ENCODE results near the gene MTMR4.
"Not testable (repeated sequence)": the region's sequence is repeated elsewhere in the genome, so short reads cannot be mapped to it uniquely, and the experiment has no call there.

The MTMR4 gene

GRCh38 chr17:58513965-58514769, at the start of gene MTMR4:
Gene MTMR4, minus strand, starts transcription at chr17:58514638. Its CDS starts 231 bp downstream, at chr17:58514407.
- peak; percentile 80 for DNase-seq (ENCODE audit: low spot score)

DNA sequence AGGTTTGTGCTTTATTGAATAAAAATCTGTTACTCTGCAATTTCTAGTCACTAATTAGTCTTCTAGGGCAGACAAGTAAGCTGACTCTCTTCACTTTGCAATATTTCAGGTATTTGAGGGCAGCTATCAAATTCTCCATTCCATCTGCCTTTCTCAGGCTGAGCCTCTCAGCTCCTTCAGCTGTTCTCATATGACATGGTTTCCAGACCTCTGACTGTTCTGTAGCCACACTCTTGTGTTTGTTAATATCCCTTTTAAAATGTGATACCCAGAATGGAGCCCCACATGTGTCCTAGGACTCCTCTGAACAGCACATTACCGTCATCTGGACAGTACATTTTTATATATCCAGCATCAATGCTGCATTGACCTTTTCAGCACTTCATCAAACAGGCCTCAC, 46.1 kb upstream of the MTMR4 start:
- no peak for DNase-seq (ENCODE audit: low spot score)

DNA sequence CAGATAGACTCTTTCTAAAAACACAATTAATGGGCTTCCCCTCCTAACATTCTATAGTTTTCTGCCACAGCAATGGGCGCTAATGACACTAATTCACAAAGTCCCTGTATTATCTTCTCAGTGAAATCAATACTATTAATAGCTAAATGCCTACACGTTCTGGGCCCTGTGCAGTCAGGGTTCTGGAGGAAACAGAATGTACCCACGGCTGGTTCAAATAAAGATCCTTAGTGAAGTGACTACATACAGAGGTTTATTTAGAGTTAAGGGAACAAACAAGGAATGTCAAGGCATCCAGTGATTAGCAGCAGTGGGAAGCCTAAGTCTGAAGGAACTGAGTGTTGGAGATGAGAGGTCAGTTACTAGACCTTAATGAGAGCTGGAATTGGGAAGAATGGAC, 43.5 kb upstream of the MTMR4 start:
- no peak for DNase-seq (ENCODE audit: low spot score)

- no peak for DNase-seq (ENCODE audit: low spot score)
Observed at GRCh38 chr17:58556833-58557250, 42.4 kb upstream of the MTMR4 start.

DNA sequence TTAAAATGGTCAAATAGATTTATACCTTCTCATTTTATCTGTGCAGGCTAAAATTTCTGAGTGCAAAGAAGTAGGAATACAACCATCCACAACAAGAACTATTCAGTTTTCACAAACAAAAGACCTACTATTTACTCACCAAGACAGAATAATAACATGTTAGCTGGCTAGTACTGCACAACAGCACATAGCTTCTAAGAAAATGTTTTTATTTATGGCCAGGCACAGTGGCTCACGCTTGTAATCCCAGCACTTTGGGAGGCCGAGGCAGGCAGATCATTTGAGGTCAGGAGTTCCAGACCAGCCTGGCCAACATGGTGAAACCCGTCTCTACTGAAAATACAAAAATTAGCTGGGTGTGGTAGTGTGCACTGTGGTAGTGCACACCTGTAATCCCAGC, 40.7 kb upstream of the MTMR4 start:
- DNase-seq (ENCODE audit: low spot score) = not testable (repeated sequence)

GRCh38 chr17:58541249-58541648, 26.8 kb upstream of the MTMR4 start:
- DNase-seq (ENCODE audit: low spot score) = no peak

DNA sequence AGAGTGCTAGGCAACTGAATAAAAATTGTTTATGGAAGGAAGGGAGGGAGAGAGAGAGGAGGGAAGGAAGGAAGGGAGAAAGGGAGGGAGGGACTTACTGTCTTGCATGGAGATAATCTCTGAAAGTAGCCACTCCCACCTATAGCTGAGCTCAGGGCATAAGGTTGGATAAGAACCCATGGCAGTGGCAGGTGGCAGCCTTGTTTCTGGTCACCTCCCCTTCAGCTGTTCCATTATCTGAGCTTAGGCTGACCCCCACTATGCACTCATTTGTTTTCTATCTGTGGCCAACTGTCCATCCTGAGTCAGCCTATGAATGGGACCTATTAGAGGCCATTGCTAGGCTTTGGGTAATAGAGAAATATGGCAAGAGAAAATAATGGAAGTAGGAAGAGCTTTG, 25.3 kb upstream of the MTMR4 start:
- no peak for DNase-seq (ENCODE audit: low spot score)

- DNase-seq (ENCODE audit: low spot score) = no peak
Observed at GRCh38 chr17:58538811-58539409, 24.5 kb upstream of the MTMR4 start.

DNA sequence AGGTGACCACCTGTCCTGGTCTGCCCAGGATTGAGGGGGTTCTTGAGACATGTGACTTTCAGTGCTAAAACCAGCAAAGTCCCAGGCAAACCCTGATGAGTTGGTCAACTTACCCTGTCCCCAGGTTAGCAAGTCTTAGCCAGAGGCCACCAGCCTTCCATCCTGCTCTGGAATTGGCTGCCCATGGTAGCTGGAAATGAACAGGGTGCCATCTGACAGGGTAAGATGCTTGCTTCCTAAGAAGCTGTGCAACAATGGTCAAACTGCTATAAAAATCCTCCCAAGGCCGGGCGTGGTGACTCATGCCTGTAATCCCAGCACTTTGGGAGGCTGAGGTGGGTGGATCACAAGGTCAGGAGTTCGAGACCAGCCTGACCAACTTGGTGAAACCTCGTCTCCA, 22.8 kb upstream of the MTMR4 start:
- DNase-seq (ENCODE audit: low spot score) = no peak

GRCh38 chr17:58536542-58536941, 22.1 kb upstream of the MTMR4 start:
- no peak for DNase-seq (ENCODE audit: low spot score)

GRCh38 chr17:58535431-58535830, 21.0 kb upstream of the MTMR4 start:
- peak; percentile 42 for DNase-seq (ENCODE audit: low spot score)

DNA sequence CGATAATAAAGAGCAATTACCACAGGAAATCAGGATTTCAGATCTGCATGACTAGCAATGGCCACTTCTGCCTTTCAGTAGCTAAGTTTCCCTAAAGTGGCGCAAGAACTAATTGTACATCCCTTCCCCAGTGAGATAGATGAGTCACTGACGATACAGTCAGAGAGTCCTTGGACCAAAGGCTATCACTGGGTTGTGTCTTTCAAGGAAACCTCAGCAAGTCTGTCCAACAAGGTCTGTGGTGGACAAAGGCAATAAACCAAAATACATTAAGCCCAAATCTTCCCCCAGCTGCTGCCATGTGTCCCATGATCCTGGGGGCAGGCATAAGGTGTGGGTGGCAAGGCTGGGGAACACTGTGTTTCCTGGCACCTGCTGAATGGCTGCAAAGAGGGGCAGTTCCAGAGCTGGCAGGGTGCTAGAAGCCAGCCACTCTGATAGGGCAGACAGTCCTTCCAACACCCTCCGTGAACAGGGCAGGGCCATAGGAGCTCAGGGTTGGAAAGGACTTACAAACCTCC, 20.5 kb upstream of the MTMR4 start:
- DNase-seq (ENCODE audit: low spot score) = peak; percentile 51

DNA sequence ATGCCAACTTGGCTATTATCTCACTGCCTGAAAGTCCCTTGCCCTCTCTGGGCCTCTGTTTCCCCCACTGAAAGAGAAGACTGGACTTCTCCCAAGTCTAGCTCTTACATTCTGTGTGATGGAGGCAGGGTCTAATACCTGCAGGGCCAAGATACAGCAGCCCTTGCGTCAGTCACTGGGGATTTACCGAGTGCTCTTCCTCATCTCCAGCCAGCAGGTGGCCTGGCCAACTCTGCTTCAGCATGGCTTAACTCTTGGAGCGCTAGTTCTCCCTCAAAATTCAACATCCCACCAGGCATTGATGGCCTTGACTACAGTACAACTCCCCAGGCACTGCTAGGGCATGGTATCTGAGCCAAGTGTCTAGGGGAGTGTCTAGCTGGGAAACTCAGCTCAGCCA, 19.9 kb upstream of the MTMR4 start:
- no peak for DNase-seq (ENCODE audit: low spot score)

DNA sequence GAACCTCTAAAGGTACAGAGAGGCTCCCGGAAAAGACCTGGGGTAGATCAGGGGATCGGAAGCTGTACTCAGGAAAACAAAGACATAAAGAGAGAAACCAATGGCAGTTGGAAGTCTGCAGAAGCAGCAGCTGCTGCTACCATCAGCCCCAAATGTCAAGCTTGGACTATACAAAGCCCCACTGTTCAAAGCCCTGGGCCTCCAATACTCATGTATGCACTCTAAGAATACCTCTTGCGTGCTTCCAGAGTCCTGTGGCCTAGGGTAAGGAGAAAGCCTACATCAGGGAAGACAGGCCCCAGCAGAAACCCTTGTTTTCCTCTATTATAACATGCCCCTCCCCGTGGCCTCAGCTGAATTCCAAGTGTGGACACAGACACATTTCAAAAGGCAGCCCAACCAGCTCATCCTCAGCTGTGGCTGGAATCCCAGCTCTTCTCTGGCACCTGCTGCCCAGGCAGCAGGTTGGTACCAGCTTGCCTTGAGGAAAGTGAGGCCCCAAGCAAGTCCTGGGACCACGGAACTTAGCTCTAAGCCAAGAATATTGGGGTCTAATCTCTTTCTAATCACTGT, 19.3 kb upstream of the MTMR4 start:
- DNase-seq (ENCODE audit: low spot score) = no peak

GRCh38 chr17:58532555-58532951, 18.1 kb upstream of the MTMR4 start:
- DNase-seq (ENCODE audit: low spot score) = no peak

DNA sequence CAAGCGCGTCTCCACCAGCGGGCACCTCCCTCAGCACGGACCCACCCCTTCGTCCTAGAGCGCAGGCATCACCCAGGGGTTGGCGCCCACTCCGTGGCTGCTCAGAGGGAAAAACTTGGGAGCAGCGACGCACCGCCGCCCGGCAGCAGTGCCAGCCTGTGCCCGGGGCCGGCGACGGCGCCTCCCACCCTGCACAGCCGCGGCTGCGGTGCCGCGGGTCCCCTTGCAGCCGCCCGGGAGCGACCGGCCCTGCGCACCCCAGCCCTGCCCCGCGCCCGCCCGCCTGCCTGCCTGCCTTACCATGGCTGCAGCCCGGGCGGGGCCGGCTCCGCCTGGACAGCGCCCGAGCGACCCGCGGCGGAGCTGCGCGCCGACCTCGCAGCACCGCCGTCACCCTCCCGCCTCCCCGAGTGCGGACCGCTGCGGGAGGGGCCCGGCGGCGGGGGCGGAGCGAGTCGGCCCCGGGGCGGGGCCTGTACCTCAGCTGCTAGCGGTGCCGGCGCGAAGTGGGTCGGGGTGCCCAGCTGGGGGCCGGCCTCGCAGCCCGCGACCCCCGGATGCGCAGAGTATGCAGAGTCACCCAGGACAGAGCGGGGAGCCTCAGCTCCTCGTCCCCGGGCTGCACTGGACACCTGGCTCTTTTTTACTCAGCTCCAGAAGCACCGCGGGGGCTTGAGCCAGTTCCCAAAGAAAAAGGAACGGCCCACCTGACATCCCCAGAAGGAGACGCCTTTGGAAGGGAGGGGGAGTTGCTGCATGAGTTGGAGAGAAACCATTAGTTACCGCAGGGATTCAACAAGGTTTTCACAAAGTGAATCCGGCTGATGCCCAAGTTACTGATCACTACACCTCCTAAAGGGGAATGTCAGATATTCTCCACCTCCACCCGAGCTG, 17.5 kb upstream of the MTMR4 start:
- peak; percentile 39 for DNase-seq (ENCODE audit: low spot score)

GRCh38 chr17:58531122-58531521, 16.7 kb upstream of the MTMR4 start:
- DNase-seq (ENCODE audit: low spot score) = no peak

- no peak for DNase-seq (ENCODE audit: low spot score)
Observed at GRCh38 chr17:58530655-58531054, 16.2 kb upstream of the MTMR4 start.

GRCh38 chr17:58529275-58529674, 14.8 kb upstream of the MTMR4 start:
- DNase-seq (ENCODE audit: low spot score) = no peak

GRCh38 chr17:58528443-58528842, 14.0 kb upstream of the MTMR4 start:
- DNase-seq (ENCODE audit: low spot score) = no peak

GRCh38 chr17:58527949-58528348, 13.5 kb upstream of the MTMR4 start:
- DNase-seq (ENCODE audit: low spot score) = peak; percentile 14

DNA sequence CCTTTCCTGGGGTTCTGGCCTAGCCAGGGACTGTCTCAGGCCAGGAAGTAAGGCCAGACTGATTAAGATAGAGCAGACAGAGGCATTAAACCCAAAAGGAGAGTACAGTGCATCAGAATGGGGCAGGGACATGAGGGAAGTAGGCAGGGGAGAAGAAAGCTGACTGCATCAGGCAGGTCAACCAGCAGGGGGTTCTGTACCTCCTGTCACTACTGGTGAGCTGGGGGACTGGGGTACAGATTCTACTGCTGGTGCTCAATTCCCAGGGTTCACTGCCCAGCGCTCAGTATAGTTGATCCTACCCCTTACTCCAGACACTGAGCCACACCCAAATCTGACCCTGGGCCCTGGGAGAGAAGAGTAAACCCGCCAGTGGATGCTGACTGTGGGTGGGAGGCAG, 12.9 kb upstream of the MTMR4 start:
- no peak for DNase-seq (ENCODE audit: low spot score)
